Measurements from ENCODE around the gene JHY. TPM values are rescaled to one million over a fixed set of nuclear protein-coding genes. Genes with fewer than 3 reads are reported as not detected.

JHY gene
- total and polyA plus RNA-seq, 2 of the 8 experiments (the other 6 are each of a cell fraction or from before 2014, with no cell fraction given): 0.29 to 0.91 TPM

DNA sequence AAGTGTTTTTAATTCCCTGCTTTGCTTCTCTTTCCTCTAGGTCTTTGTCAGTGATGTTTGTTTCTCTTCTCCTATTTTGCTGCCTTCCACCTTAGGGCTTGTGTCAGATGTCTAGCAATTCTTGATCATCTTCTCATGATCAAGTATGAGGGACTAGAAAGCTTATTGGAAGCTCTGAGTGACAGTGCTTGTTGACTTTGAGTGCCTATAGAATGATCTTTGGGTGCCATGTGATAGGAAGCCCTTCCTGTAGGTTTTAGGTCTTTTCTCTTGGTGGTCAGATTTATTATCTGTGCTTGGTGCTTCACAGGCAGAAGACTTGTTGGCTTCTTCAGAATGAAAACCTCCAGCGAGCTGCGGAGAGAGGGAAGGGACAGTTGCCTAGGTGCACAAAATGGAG is 56.0 kb downstream of the JHY start:
- Histone ChIP-seq H2BK5ac (ENCODE audit: low read depth, low read length) (no peak overlapping the region), H2BK12ac (ENCODE audit: low read depth, low read length) (no peak overlapping the region), H2AFZ (ENCODE audit: low read length) (no peak overlapping the region), H3K4me2 (ENCODE audit: insufficient read depth in 1 of 2, low read depth in 2 of 2, low read length in 2 of 2) (no peak overlapping the region), H3K27ac (ENCODE audit: low read depth, low read length) (no peak overlapping the region), H2AK5ac (ENCODE audit: low read depth, low read length) (no peak overlapping the region), H4K8ac (ENCODE audit: extremely low read depth, insufficient read depth, low read length) (no peak overlapping the region), H3K27me3 (replicated peaks in 1 of 4; ENCODE audit: control insufficient read depth in 3 of 4, extremely low read depth in 1 of 4, insufficient read depth in 3 of 4, low read length in 3 of 4) (no peaks in the 10 kb centered on the region), H3K4ac (replicated peaks; ENCODE audit: insufficient read length, low read depth, low read length) (no peak overlapping the region), H3K36me3 (ENCODE audit: control insufficient read depth in 2 of 4, insufficient read depth in 4 of 4, low read length in 3 of 4) (no peaks in the 10 kb centered on the region), H3K23ac (ENCODE audit: insufficient read length) (no peak overlapping the region), H3K14ac (ENCODE audit: insufficient read length) (no peak overlapping the region), H3K4me3 (ENCODE audit: extremely low read depth in 1 of 4, insufficient read depth in 2 of 4, low read depth in 3 of 4, low read length in 4 of 4) (no peak overlapping the region), H3K9me3 (ENCODE audit: insufficient read depth in 2 of 2, low read depth in 1 of 2, low read length in 1 of 2) (no peaks in the 10 kb centered on the region), H4K91ac (replicated peaks; ENCODE audit: insufficient read length, low read length) (no peak overlapping the region), H4K20me1 (replicated peaks in 1 of 2; ENCODE audit: control insufficient read depth in 1 of 2, insufficient read depth in 2 of 2, low read length in 2 of 2) (no peaks in the 10 kb centered on the region), H4K5ac (ENCODE audit: insufficient read length, low read depth, low read length) (no peak overlapping the region), H3K56ac (replicated peaks; ENCODE audit: insufficient read length, low read depth, low read length) (no peak overlapping the region), H3K23me2 (ENCODE audit: low read depth, low read length) (no peaks in the 10 kb centered on the region), H3K79me2 (ENCODE audit: control insufficient read depth in 1 of 2, insufficient read depth in 2 of 2, low read length in 2 of 2) (no peaks in the 10 kb centered on the region), H3K4me1 (replicated peaks in 1 of 4; ENCODE audit: control insufficient read depth in 3 of 4, insufficient read depth in 4 of 4, low read length in 3 of 4) (no peaks in the 10 kb centered on the region), H2BK15ac (ENCODE audit: low read length) (no peak overlapping the region), H3K9ac (replicated peaks in 1 of 4; ENCODE audit: extremely low read depth in 1 of 4, low read depth in 3 of 4, low read length in 3 of 4) (no peak overlapping the region), H2BK20ac (ENCODE audit: low read length) (no peak overlapping the region), H3K18ac (ENCODE audit: extremely low read depth, low read length) (no peak overlapping the region), H3K79me1 (ENCODE audit: low read depth, low read length) (no peaks in the 10 kb centered on the region), H2BK120ac (replicated peaks; ENCODE audit: low read depth, low read length) (no peak overlapping the region)
- no peak for DNase-seq (ENCODE audit: low read depth in 1 of 2, low spot score in 2 of 2)
- no peak for FAIRE-seq
- ChIA-PET CTCF (ENCODE audit: partially characterized antibody) (interaction anchor here (1.0 kb wide), 1 partner anchor 11 kb away, joined by 3 read pairs; no protein-coding TSS in a partner anchor), POLR2A (ENCODE audit: partially characterized antibody) (no interaction called here)
- no peak for TF ChIP-seq CHD1 (IDR thresholded peaks at IDR 0.05; ENCODE audit: low read depth, low read length)
- TF ChIP-seq POLR2A (IDR thresholded peaks at IDR 0.05; ENCODE audit: control extremely low read depth in 1 of 2, low read depth in 2 of 2, low read length in 2 of 2): no peak
- TF ChIP-seq KDM4A (IDR thresholded peaks at IDR 0.05; ENCODE audit: low read depth, low read length, severe bottlenecking): no peak
- TF ChIP-seq POLR2AphosphoS5 (IDR thresholded peaks at IDR 0.05; ENCODE audit: low read depth, low read length): no peak
- no peak for TF ChIP-seq SIRT6 (IDR thresholded peaks at IDR 0.05; ENCODE audit: low read length)
- TF ChIP-seq TAF1 (IDR thresholded peaks at IDR 0.05; ENCODE audit: low read depth, low read length): no peak
- TF ChIP-seq JUND (IDR thresholded peaks at IDR 0.05; ENCODE audit: low read length): no peak
- TF ChIP-seq RNF2 (IDR thresholded peaks at IDR 0.05; ENCODE audit: borderline replicate concordance, low read depth, low read length, missing control alignments, poor library complexity, severe bottlenecking): no peak
- no peak for TF ChIP-seq SP2 (IDR thresholded peaks at IDR 0.05; ENCODE audit: low read length)
- no peak for TF ChIP-seq TCF12 (IDR thresholded peaks at IDR 0.05; ENCODE audit: low read depth, low read length)
- no peak for TF ChIP-seq SP4 (IDR thresholded peaks at IDR 0.05; ENCODE audit: low read length)
- TF ChIP-seq HDAC2 (IDR thresholded peaks at IDR 0.05; ENCODE audit: borderline replicate concordance in 1 of 2, low read depth in 2 of 2, low read length in 2 of 2): no peak
- TF ChIP-seq GTF2F1 (IDR thresholded peaks at IDR 0.05; ENCODE audit: borderline replicate concordance, low read depth, low read length): no peak
- WGBS, 2 experiments (ENCODE audit: extremely low coverage in 1 of 2, insufficient coverage in 1 of 2, insufficient read length in 1 of 2, insufficient replicate concordance in 2 of 2, low coverage in 1 of 2, low lambda C conversion rate in 2 of 2, missing lambda C conversion rate in 1 of 2): 80% methylated on average over 1 of the region's 2 CpGs; no CpG with 5 or more reads in 1 of the 2 experiments

Measured in H1 (cell line).